OCI-LY7 (cell line): ENCODE measurements around the gene SKA3. TPM values are rescaled to one million over a fixed set of nuclear protein-coding genes. Genes with fewer than 3 reads are reported as not detected.

Experiments
- BruUV-seq: library from RNA; stranded (reverse); fragments of 400-500 nt; replicated peaks from 2 replicates; lab custom pipeline; 2021; lab: Mats Ljungman, UMichigan
- CTCF ChIA-PET: fragments of 300-600 bp; sonication (Branson Sonifier 250); formaldehyde crosslinking; loops from one replicate; lab custom pipeline; 2022; ENCODE audit warnings: antibody characterized with exemption; ENCODE audit not compliant: unreplicated experiment; lab: Charles Lee
- POLR2A ChIA-PET: fragments of 300-600 bp; sonication (Branson Sonifier 250); formaldehyde crosslinking; loops from one replicate; lab custom pipeline; 2022; ENCODE audit warnings: antibody characterized with exemption; lab: Charles Lee
- DNase-seq: peaks from one replicate; pipeline ENCODE4 v3.0.0-alpha.2; 2015; ENCODE audit warnings: low spot score
- H2AFZ ChIP-seq: fragments of 200-600 bp; sonication (generic), shearing (Covaris generic); 2 replicates; pipeline ENCODE4 v1.6.1; 2014; ENCODE audit warnings: mild to moderate bottlenecking, antibody characterized with exemption, low read length, moderate library complexity
- H3K27ac ChIP-seq: fragments of 200-600 bp; sonication (generic); 2 replicates; pipeline ENCODE4 v1.5.1; 2014; ENCODE audit warnings: mixed run types, low read depth, mild to moderate bottlenecking, moderate library complexity, low read length, inconsistent platforms; ENCODE audit not compliant: poor library complexity, severe bottlenecking
- H3K36me3 ChIP-seq: fragments of 200-600 bp; sonication (generic); 2 replicates; pipeline ENCODE4 v1.6.1; 2014; ENCODE audit warnings: mild to moderate bottlenecking, antibody characterized with exemption, low read length, moderate library complexity, mixed read lengths; ENCODE audit not compliant: insufficient read depth
- H3K4me1 ChIP-seq: fragments of 200-600 bp; sonication (generic); 2 replicates; pipeline ENCODE4 v1.5.1; 2014; ENCODE audit warnings: mild to moderate bottlenecking, low read length; ENCODE audit not compliant: insufficient read depth, poor library complexity, severe bottlenecking
- H3K4me2 ChIP-seq: fragments of 200-600 bp; sonication (generic); 2 replicates; pipeline ENCODE4 v1.6.1; 2014; ENCODE audit warnings: mild to moderate bottlenecking, low read length
- H3K4me3 ChIP-seq: fragments of 200-600 bp; sonication (generic); 2 replicates; pipeline ENCODE4 v1.5.1; 2014; ENCODE audit warnings: mild to moderate bottlenecking, low read depth, low read length; ENCODE audit not compliant: poor library complexity, severe bottlenecking
- H3K79me2 ChIP-seq: fragments of 200-600 bp; sonication (generic); 2 replicates; pipeline ENCODE4 v1.6.1; 2016; ENCODE audit warnings: low read depth, mild to moderate bottlenecking, low read length, moderate library complexity, mixed read lengths; ENCODE audit not compliant: insufficient read depth
- H3K9me2 ChIP-seq: fragments of 200-600 bp; sonication (generic); 2 replicates; pipeline ENCODE4 v1.6.1; 2016; ENCODE audit warnings: mild to moderate bottlenecking, low read length, mixed read lengths; ENCODE audit not compliant: insufficient read depth
- H3K9me3 ChIP-seq: fragments of 200-600 bp; sonication (generic); 2 replicates; pipeline ENCODE4 v1.6.1; 2014; ENCODE audit warnings: mild to moderate bottlenecking, mixed run types, low read length, mixed read lengths
- H4K20me1 ChIP-seq: fragments of 200-600 bp; sonication (generic); 2 replicates; pipeline ENCODE4 v1.6.1; 2014; ENCODE audit warnings: mild to moderate bottlenecking, antibody characterized with exemption, low read length, moderate library complexity, mixed read lengths; ENCODE audit not compliant: insufficient read depth
- CTCF ChIP-seq: fragments of 200-600 bp; sonication (generic); conservative IDR thresholded peaks from 2 replicates; pipeline ENCODE4 v1.5.1; 2014; ENCODE audit warnings: mild to moderate bottlenecking, antibody characterized with exemption, low read length, moderate library complexity, mixed read lengths
- EZH2phosphoT487 ChIP-seq: fragments of 200-600 bp; sonication (generic); IDR thresholded peaks from 2 replicates; pipeline ENCODE4 v1.6.1; 2018; ENCODE audit warnings: low read depth, borderline replicate concordance, mild to moderate bottlenecking, mixed run types, antibody characterized with exemption, low read length, moderate library complexity, mixed read lengths
- intact Hi-C: fragments of 100-400 bp; cut with micrococcal nuclease; formaldehyde crosslinking; loops from one replicate; pipeline ENCODE4 v1.10.0; 2022; ENCODE audit not compliant: unreplicated experiment
- total RNA-seq, 2 experiments: library from RNA; depleted of rRNA in 1 of 2; stranded (reverse); fragments of >200 nt in 1 of 2; shearing (Covaris generic) in 1 of 2; gene quantifications; 2 replicates each; pipeline ENCODE4 v1.2.3, GENCODE V29; 2014 to 2022

Gene SKA3
- total RNA-seq, 2 experiments from 2014 or later = 34.4 to 42.4 TPM

GRCh38 chr13:21120191-21120590, 56.2 kb downstream of the SKA3 start:
- H4K20me1 ChIP-seq = no peaks in the 10 kb centered on the region
- no peaks in the 10 kb centered on the region for H3K9me3 ChIP-seq
- H3K27ac ChIP-seq = no peak overlapping the region
- H3K4me1 ChIP-seq = no peaks in the 10 kb centered on the region
- no peak for TF ChIP-seq EZH2phosphoT487
- no peak for TF ChIP-seq CTCF
- no peak for DNase-seq
- no peak overlapping the region for H2AFZ ChIP-seq
- H3K4me3 ChIP-seq = no peak overlapping the region
- no peaks in the 10 kb centered on the region for H3K36me3 ChIP-seq
- ChIA-PET CTCF (no interaction called here), POLR2A (no interaction called here)
- no TSS peak for BruUV-seq
- no peaks in the 10 kb centered on the region for H3K79me2 ChIP-seq
- H3K4me2 ChIP-seq = no peak overlapping the region
- no peaks in the 10 kb centered on the region for H3K9me2 ChIP-seq
- intact Hi-C loops = no loop called here

- DNase-seq = no peak
- TF ChIP-seq CTCF = no peak
- TF ChIP-seq EZH2phosphoT487 = no peak
- ChIA-PET CTCF (no interaction called here), POLR2A (interaction anchor here (0.7 to 0.8 kb wide), 2 partner anchors 58 to 379 kb away, joined by 3 to 5 read pairs; no protein-coding TSS in a partner anchor)
- no peak overlapping the region for H2AFZ ChIP-seq
- intact Hi-C loops = no loop called here
- H4K20me1 ChIP-seq = no peaks in the 10 kb centered on the region
- H3K9me3 ChIP-seq = no peaks in the 10 kb centered on the region
- no peaks in the 10 kb centered on the region for H3K79me2 ChIP-seq
- no peak overlapping the region for H3K27ac ChIP-seq
- H3K9me2 ChIP-seq = no peaks in the 10 kb centered on the region
- H3K4me1 ChIP-seq = no peaks in the 10 kb centered on the region
- BruUV-seq = no TSS peak
- no peak overlapping the region for H3K4me2 ChIP-seq
- no peak overlapping the region for H3K4me3 ChIP-seq
- no peaks in the 10 kb centered on the region for H3K36me3 ChIP-seq
Measured at GRCh38 chr13:21119526-21119925, 56.8 kb downstream of the SKA3 start.

- no peak overlapping the region for H3K4me2 ChIP-seq
- no peaks in the 10 kb centered on the region for H3K36me3 ChIP-seq
- no peaks in the 10 kb centered on the region for H3K9me2 ChIP-seq
- no peak overlapping the region for H3K4me3 ChIP-seq
- no peaks in the 10 kb centered on the region for H3K79me2 ChIP-seq
- H3K9me3 ChIP-seq = no peaks in the 10 kb centered on the region
- ChIA-PET POLR2A (interaction anchor here (0.6 to 0.7 kb wide), 4 partner anchors 12 to 1579 kb away, joined by 3 to 5 read pairs (median 3); no protein-coding TSS in a partner anchor), CTCF (no interaction called here)
- DNase-seq = no peak
- H4K20me1 ChIP-seq = no peaks in the 10 kb centered on the region
- H3K4me1 ChIP-seq = no peaks in the 10 kb centered on the region
- intact Hi-C loops = no loop called here
- H3K27ac ChIP-seq = no peak overlapping the region
- no peak for TF ChIP-seq EZH2phosphoT487
- no peak for TF ChIP-seq CTCF
- no peak overlapping the region for H2AFZ ChIP-seq
- no TSS peak for BruUV-seq
Measured at GRCh38 chr13:21118180-21118579, 58.2 kb downstream of the SKA3 start.
